ENCODE measurements around the gene CTNNA3. TPM values are rescaled to one million over a fixed set of nuclear protein-coding genes. Genes with fewer than 3 reads are reported as not detected.

CTNNA3 gene
- total and polyA plus RNA-seq, 2 donors (not counting 1 experiment from before 2014, with no cell fraction given) = not detected

DNA sequence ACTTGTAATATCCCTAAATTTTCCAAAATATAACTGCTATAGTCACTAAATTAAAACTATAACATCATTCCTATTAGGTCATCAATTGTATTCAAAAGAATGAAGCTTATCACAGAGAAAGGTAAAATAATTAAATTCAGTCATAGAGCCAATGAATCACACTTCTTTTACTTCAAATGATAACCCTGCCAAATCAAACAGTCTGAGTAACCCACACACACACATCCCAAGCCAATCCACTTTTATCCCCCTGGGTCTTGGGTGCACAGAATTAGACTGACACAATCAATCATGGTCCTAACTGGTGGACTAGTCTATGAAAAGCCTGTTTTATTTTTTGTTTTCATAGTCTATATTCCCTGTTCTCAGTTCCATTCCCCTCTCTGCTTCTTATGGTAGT, 25.6 kb downstream of the CTNNA3 start:
- Histone ChIP-seq H3K9ac (ENCODE audit: insufficient read depth, low read length) (no peak overlapping the region), H3K9me3 (ENCODE audit: control insufficient read depth, insufficient read depth, low read depth, low read length) (no peaks in the 10 kb centered on the region), H2AFZ (ENCODE audit: low read length) (no peak overlapping the region), H3K36me3 (ENCODE audit: control insufficient read depth, insufficient read depth, low read length) (no peaks in the 10 kb centered on the region), H3K27me3 (ENCODE audit: control insufficient read depth, insufficient read depth, low read length) (no peaks in the 10 kb centered on the region), H4K20me1 (ENCODE audit: control insufficient read depth, extremely low read depth, insufficient read depth, low read length) (no peaks in the 10 kb centered on the region), H3K27ac (ENCODE audit: insufficient read depth, low read length) (no peak overlapping the region), H3K79me2 (ENCODE audit: control insufficient read depth, insufficient read depth, low read length) (no peaks in the 10 kb centered on the region), H3K4me2 (ENCODE audit: extremely low read depth, insufficient read depth, low read length) (no peak overlapping the region), H3K4me1 (ENCODE audit: control insufficient read depth, extremely low read depth, insufficient read depth, low read length) (no peaks in the 10 kb centered on the region), H3K4me3 (replicated peaks in 1 of 4; ENCODE audit: control extremely low read depth in 1 of 4, insufficient read depth in 1 of 4, low read depth in 3 of 4, low read length in 4 of 4) (no peak overlapping the region)
- DNase-seq (ENCODE audit: low read depth in 2 of 2) = peak in 1 of 2 donors; percentile 64
- no peak for TF ChIP-seq EZH2 (IDR thresholded peaks at IDR 0.05; ENCODE audit: low read length, missing control alignments)
- TF ChIP-seq, protein P1, sequence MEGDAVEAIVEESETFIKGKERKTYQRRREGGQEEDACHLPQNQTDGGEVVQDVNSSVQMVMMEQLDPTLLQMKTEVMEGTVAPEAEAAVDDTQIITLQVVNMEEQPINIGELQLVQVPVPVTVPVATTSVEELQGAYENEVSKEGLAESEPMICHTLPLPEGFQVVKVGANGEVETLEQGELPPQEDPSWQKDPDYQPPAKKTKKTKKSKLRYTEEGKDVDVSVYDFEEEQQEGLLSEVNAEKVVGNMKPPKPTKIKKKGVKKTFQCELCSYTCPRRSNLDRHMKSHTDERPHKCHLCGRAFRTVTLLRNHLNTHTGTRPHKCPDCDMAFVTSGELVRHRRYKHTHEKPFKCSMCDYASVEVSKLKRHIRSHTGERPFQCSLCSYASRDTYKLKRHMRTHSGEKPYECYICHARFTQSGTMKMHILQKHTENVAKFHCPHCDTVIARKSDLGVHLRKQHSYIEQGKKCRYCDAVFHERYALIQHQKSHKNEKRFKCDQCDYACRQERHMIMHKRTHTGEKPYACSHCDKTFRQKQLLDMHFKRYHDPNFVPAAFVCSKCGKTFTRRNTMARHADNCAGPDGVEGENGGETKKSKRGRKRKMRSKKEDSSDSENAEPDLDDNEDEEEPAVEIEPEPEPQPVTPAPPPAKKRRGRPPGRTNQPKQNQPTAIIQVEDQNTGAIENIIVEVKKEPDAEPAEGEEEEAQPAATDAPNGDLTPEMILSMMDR (conservative IDR thresholded peaks at IDR 0.05 in 1 of 2, IDR thresholded peaks at IDR 0.05 in 1 of 2; ENCODE audit: low read depth in 1 of 2, low read length in 2 of 2) = no peak

DNA sequence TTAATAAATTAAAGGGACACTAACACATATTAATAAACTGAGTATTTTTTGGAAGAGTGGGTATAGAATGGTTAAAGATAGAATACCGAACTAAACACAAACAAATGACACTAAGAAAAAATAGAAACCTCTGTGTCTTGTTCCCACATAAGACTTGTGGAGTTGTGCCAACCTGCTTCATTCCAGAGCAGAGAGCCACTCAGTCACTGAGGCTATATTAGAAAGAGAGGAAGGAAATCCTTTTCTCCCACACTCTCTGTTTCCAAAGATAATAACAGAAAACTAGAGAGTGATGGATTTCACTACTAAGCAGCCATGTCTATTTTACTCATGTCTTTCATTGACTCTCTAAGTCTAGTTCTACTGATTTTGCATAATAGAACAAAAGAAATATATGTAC, 26.0 kb downstream of the CTNNA3 start:
- DNase-seq (ENCODE audit: low read depth in 2 of 2) = peak in 1 of 2 donors; percentile 48
- Histone ChIP-seq H3K4me3 (replicated peaks in 1 of 4; ENCODE audit: control extremely low read depth in 1 of 4, insufficient read depth in 1 of 4, low read depth in 3 of 4, low read length in 4 of 4) (no peak overlapping the region), H2AFZ (ENCODE audit: low read length) (no peak overlapping the region), H4K20me1 (ENCODE audit: control insufficient read depth, extremely low read depth, insufficient read depth, low read length) (no peaks in the 10 kb centered on the region), H3K79me2 (ENCODE audit: control insufficient read depth, insufficient read depth, low read length) (no peaks in the 10 kb centered on the region), H3K27me3 (ENCODE audit: control insufficient read depth, insufficient read depth, low read length) (no peaks in the 10 kb centered on the region), H3K4me1 (ENCODE audit: control insufficient read depth, extremely low read depth, insufficient read depth, low read length) (no peaks in the 10 kb centered on the region), H3K27ac (ENCODE audit: insufficient read depth, low read length) (no peak overlapping the region), H3K9me3 (ENCODE audit: control insufficient read depth, insufficient read depth, low read depth, low read length) (no peaks in the 10 kb centered on the region), H3K4me2 (ENCODE audit: extremely low read depth, insufficient read depth, low read length) (no peak overlapping the region), H3K36me3 (ENCODE audit: control insufficient read depth, insufficient read depth, low read length) (no peaks in the 10 kb centered on the region), H3K9ac (ENCODE audit: insufficient read depth, low read length) (no peak overlapping the region)
- no peak for TF ChIP-seq EZH2 (IDR thresholded peaks at IDR 0.05; ENCODE audit: low read length, missing control alignments)
- TF ChIP-seq, protein P1 (conservative IDR thresholded peaks at IDR 0.05 in 1 of 2, IDR thresholded peaks at IDR 0.05 in 1 of 2; ENCODE audit: low read depth in 1 of 2, low read length in 2 of 2) = no peak

DNA sequence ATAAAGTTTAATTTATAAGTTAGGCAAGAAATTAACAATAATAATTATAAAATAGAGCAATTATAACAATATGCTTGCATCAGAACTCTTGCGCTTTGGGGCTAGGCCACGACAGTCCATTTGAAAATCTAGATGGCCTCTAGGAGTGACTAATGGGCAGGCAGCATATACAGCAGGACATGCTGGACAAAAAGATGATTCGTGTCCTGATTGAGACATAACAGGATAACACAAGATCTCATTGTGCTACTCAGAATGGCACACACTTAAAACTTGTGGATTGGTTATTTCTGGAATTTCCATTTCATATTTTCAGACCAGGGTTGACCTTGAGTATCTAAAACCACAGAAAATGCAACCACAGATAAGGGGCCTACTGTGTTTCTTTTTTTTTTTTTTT, 27.5 kb downstream of the CTNNA3 start:
- H3K27me3 ChIP-seq (ENCODE audit: control insufficient read depth, insufficient read depth, low read length) = no peaks in the 10 kb centered on the region
- H3K9ac ChIP-seq (ENCODE audit: insufficient read depth, low read length) = no peak overlapping the region
- H3K4me1 ChIP-seq (ENCODE audit: control insufficient read depth, extremely low read depth, insufficient read depth, low read length) = no peaks in the 10 kb centered on the region
- no peaks in the 10 kb centered on the region for H3K36me3 ChIP-seq (ENCODE audit: control insufficient read depth, insufficient read depth, low read length)
- no peak overlapping the region for H3K4me3 ChIP-seq (replicated peaks in 1 of 4; ENCODE audit: control extremely low read depth in 1 of 4, insufficient read depth in 1 of 4, low read depth in 3 of 4, low read length in 4 of 4)
- TF ChIP-seq EZH2 (IDR thresholded peaks at IDR 0.05; ENCODE audit: low read length, missing control alignments) = no peak
- TF ChIP-seq, protein P1 (conservative IDR thresholded peaks at IDR 0.05 in 1 of 2, IDR thresholded peaks at IDR 0.05 in 1 of 2; ENCODE audit: low read depth in 1 of 2, low read length in 2 of 2) = no peak
- H3K4me2 ChIP-seq (ENCODE audit: extremely low read depth, insufficient read depth, low read length) = no peak overlapping the region
- no peaks in the 10 kb centered on the region for H3K9me3 ChIP-seq (ENCODE audit: control insufficient read depth, insufficient read depth, low read depth, low read length)
- no peak overlapping the region for H3K27ac ChIP-seq (ENCODE audit: insufficient read depth, low read length)
- no peaks in the 10 kb centered on the region for H4K20me1 ChIP-seq (ENCODE audit: control insufficient read depth, extremely low read depth, insufficient read depth, low read length)
- peak in 1 of 2 donors; percentile 45 for DNase-seq (ENCODE audit: low read depth in 2 of 2)
- H3K79me2 ChIP-seq (ENCODE audit: control insufficient read depth, insufficient read depth, low read length) = no peaks in the 10 kb centered on the region
- no peak overlapping the region for H2AFZ ChIP-seq (ENCODE audit: low read length)
